BJ (cell line): ENCODE data around the gene ZNF536. TPM values are rescaled to one million over a fixed set of nuclear protein-coding genes. Genes with fewer than 3 reads are reported as not detected.
A peak's percentile ranks its signal among the peaks of the same experiment; 100 is the strongest.

Experiments
- CTCF ChIA-PET: fragments of 350-600 bp; formaldehyde crosslinking; extraction: SDS; loops from one replicate; lab custom pipeline; 2021; ENCODE audit warnings: antibody characterized with exemption, inconsistent platforms; lab: Yijun Ruan, JAX
- POLR2A ChIA-PET: fragments of 300-600 bp; sonication (Branson Sonifier 250); formaldehyde crosslinking; extraction: SDS; loops from one replicate; lab custom pipeline; 2021; ENCODE audit warnings: antibody characterized with exemption; lab: Charles Lee
- DNase-seq: peaks from one replicate; pipeline ENCODE4 v3.0.0-alpha.2; 2011; ENCODE audit warnings: low read depth
- H3K27me3 ChIP-seq: 2 replicates; pipeline ENCODE4 v1.6.0; 2011; ENCODE audit warnings: low read length; ENCODE audit not compliant: control insufficient read depth, insufficient read depth
- H3K36me3 ChIP-seq: 2 replicates; pipeline ENCODE4 v1.5.1; 2011; ENCODE audit warnings: low read length; ENCODE audit not compliant: control insufficient read depth, insufficient read depth
- H3K4me3 ChIP-seq: 2 replicates; pipeline ENCODE4 v1.5.1; 2011; ENCODE audit warnings: low read depth, mild to moderate bottlenecking, control low read depth, low read length
- CTCF ChIP-seq: IDR thresholded peaks from 2 replicates; pipeline ENCODE4 v1.5.1; 2011; ENCODE audit warnings: low read depth, mild to moderate bottlenecking, control low read depth, inconsistent platforms, low read length, moderate library complexity; ENCODE audit not compliant: insufficient read depth
- polyA plus RNA-seq: library from polyadenylated mRNA; depleted of rRNA; stranded (reverse); fragments of >200 nt; gene quantifications from 2 replicates; pipeline ENCODE4 v1.2.3, GENCODE V29; 2011

The ZNF536 gene
- polyA plus RNA-seq, 1 experiment: not detected

GRCh38 chr19:30390356-30390988 is 18.3 kb downstream of the ZNF536 start:
- ChIA-PET CTCF (no interaction called here), POLR2A (no interaction called here)
- no peak for DNase-seq
- H3K36me3 ChIP-seq: no peaks in the 10 kb centered on the region
- H3K27me3 ChIP-seq: no peaks in the 10 kb centered on the region
- H3K4me3 ChIP-seq: no peak overlapping the region
- no peak for TF ChIP-seq CTCF

GRCh38 chr19:30391052-30391451 is 18.9 kb downstream of the ZNF536 start:
- ChIA-PET POLR2A (no interaction called here), CTCF (no interaction called here)
- Histone ChIP-seq H3K4me3 (no peak overlapping the region), H3K36me3 (no peaks in the 10 kb centered on the region), H3K27me3 (no peaks in the 10 kb centered on the region)
- no peak for TF ChIP-seq CTCF
- no peak for DNase-seq

- TF ChIP-seq CTCF: no peak
- no peak overlapping the region for H3K4me3 ChIP-seq
- no peaks in the 10 kb centered on the region for H3K27me3 ChIP-seq
- POLR2A ChIA-PET: no interaction called here
- no peaks in the 10 kb centered on the region for H3K36me3 ChIP-seq
- CTCF ChIA-PET: no interaction called here
- DNase-seq: peak; percentile 50
Observed at GRCh38 chr19:30391554-30392551, 19.7 kb downstream of the ZNF536 start.

- no peak for TF ChIP-seq CTCF
- Histone ChIP-seq H3K4me3 (no peak overlapping the region), H3K27me3 (no peaks in the 10 kb centered on the region), H3K36me3 (no peaks in the 10 kb centered on the region)
- DNase-seq: no peak
- ChIA-PET CTCF (no interaction called here), POLR2A (no interaction called here)
Observed at GRCh38 chr19:30393046-30393445, 20.9 kb downstream of the ZNF536 start.
